ENCODE results near the gene NUP98. TPM values are rescaled to one million over a fixed set of nuclear protein-coding genes. Genes with fewer than 3 reads are reported as not detected.

Gene NUP98
- total and polyA plus RNA-seq, 4 experiments from 2014 or later, result 31.9 to 112 (median 80.5) TPM

- Mint-ChIP-seq H3K36me3 (no peaks in the 10 kb centered on the region), H3K27ac (peak within 1 kb of the TSS in 3 of 7 donors; percentile 37 to 82 (median 41)), H3K9me3 (no peaks in the 10 kb centered on the region), H3K27me3 (peaks cover 11 to 17% of the 10 kb centered on the region in 2 donors), H3K4me3 (peak within 1 kb of the TSS; percentile 67 to 91 (median 80)), H3K4me1 (peaks cover 3 to 13% (median 9%) of the 10 kb centered on the region in 4 donors)
- intact Hi-C loops (cut with micrococcal nuclease), result no loop called here
- H3K4me3 ChIP-seq (ENCODE audit: low read length in 2 of 2), result peak within 1 kb of the TSS in 1 of 2 donors; percentile 51
- no peaks in the 10 kb centered on the region for H3K36me3 ChIP-seq (ENCODE audit: insufficient read depth, low read length)
- peaks cover 5% of the 10 kb centered on the region for H3K27me3 ChIP-seq (ENCODE audit: insufficient read depth, low read length)
- ChIA-PET POLR2A (ENCODE audit: partially characterized antibody) (no interaction called here), CTCF (ENCODE audit: partially characterized antibody) (no interaction called here)
- H3K27ac ChIP-seq (ENCODE audit: low read depth, low read length), result no peak within 1 kb of the TSS
- peaks cover 10% of the 10 kb centered on the region for H3K4me1 ChIP-seq (ENCODE audit: insufficient read depth, low read length)
- no peak for DNase-seq
- H3K9me3 ChIP-seq (ENCODE audit: control insufficient read depth in 1 of 2, low read length in 2 of 2), result no peaks in the 10 kb centered on the region
These were observed 155.7 kb downstream of the NUP98 start, which contains the start of gene ART5 for GRCh38 chr11:3641701-3642070. Gene ART5 (minus strand): TSS chr11:3641992. CDS start chr11:3641862, 130 bp downstream.

- Histone ChIP-seq H3K4me3 (ENCODE audit: low read length in 2 of 2) (no peak overlapping the region), H3K36me3 (ENCODE audit: insufficient read depth, low read length) (no peaks in the 10 kb centered on the region), H3K27ac (ENCODE audit: low read depth, low read length) (no peak overlapping the region), H3K27me3 (ENCODE audit: insufficient read depth, low read length) (peaks cover 5% of the 10 kb centered on the region), H3K4me1 (ENCODE audit: insufficient read depth, low read length) (peaks cover 10% of the 10 kb centered on the region), H3K9me3 (ENCODE audit: control insufficient read depth in 1 of 2, low read length in 2 of 2) (no peaks in the 10 kb centered on the region)
- Mint-ChIP-seq H3K4me3 (peak overlapping the region; percentile 45 to 83 (median 66)), H3K36me3 (no peaks in the 10 kb centered on the region), H3K9me3 (no peaks in the 10 kb centered on the region), H3K27ac (peak overlapping the region in 2 of 7 donors; percentile 41 to 72), H3K4me1 (peaks cover 3 to 13% (median 9%) of the 10 kb centered on the region in 4 donors), H3K27me3 (peaks cover 9 to 14% of the 10 kb centered on the region in 2 donors)
- intact Hi-C loops (cut with micrococcal nuclease), result no loop called here
- no peak for DNase-seq
- CTCF ChIA-PET (ENCODE audit: partially characterized antibody), result no interaction called here
- POLR2A ChIA-PET (ENCODE audit: partially characterized antibody), result no interaction called here
These were observed 156.2 kb downstream of the NUP98 start for GRCh38 chr11:3641191-3641590.

- no peak overlapping the region for H3K4me3 ChIP-seq (ENCODE audit: low read length in 2 of 2)
- H3K27me3 Mint-ChIP-seq, result peaks cover 3 to 11% of the 10 kb centered on the region in 2 donors
- intact Hi-C loops (cut with micrococcal nuclease), result no loop called here
- CTCF ChIA-PET (ENCODE audit: partially characterized antibody), result interaction anchor here (0.6 kb wide), 1 partner anchor 13 kb away, joined by 3 read pairs; no protein-coding TSS in a partner anchor
- no peaks in the 10 kb centered on the region for H3K36me3 ChIP-seq (ENCODE audit: insufficient read depth, low read length)
- H3K36me3 Mint-ChIP-seq, result no peaks in the 10 kb centered on the region
- DNase-seq, result no peak
- peaks cover 0 to 2% (median 0%) of the 10 kb centered on the region in 8 donors for H3K9me3 Mint-ChIP-seq
- no peak overlapping the region for H3K27ac ChIP-seq (ENCODE audit: low read depth, low read length)
- H3K4me1 ChIP-seq (ENCODE audit: insufficient read depth, low read length), result peaks cover 10% of the 10 kb centered on the region
- peak overlapping the region in 2 of 8 donors; percentile 7 to 27 for H3K4me3 Mint-ChIP-seq
- peaks cover 5% of the 10 kb centered on the region for H3K27me3 ChIP-seq (ENCODE audit: insufficient read depth, low read length)
- no peak overlapping the region for H3K27ac Mint-ChIP-seq
- peaks cover 3 to 13% (median 9%) of the 10 kb centered on the region in 4 donors for H3K4me1 Mint-ChIP-seq
- no peaks in the 10 kb centered on the region for H3K9me3 ChIP-seq (ENCODE audit: control insufficient read depth in 1 of 2, low read length in 2 of 2)
- POLR2A ChIA-PET (ENCODE audit: partially characterized antibody), result no interaction called here
These were observed 157.5 kb downstream of the NUP98 start for GRCh38 chr11:3639841-3640240.

- Mint-ChIP-seq H3K4me1 (peaks cover 3 to 13% (median 9%) of the 10 kb centered on the region in 4 donors), H3K9me3 (peaks cover 0 to 2% (median 0%) of the 10 kb centered on the region in 8 donors), H3K36me3 (no peaks in the 10 kb centered on the region), H3K27ac (no peak overlapping the region), H3K4me3 (no peak overlapping the region), H3K27me3 (peaks cover 0 to 3% of the 10 kb centered on the region in 2 donors)
- POLR2A ChIA-PET (ENCODE audit: partially characterized antibody), result no interaction called here
- Histone ChIP-seq H3K9me3 (ENCODE audit: control insufficient read depth in 1 of 2, low read length in 2 of 2) (no peaks in the 10 kb centered on the region), H3K27ac (ENCODE audit: low read depth, low read length) (no peak overlapping the region), H3K27me3 (ENCODE audit: insufficient read depth, low read length) (peaks cover 5% of the 10 kb centered on the region), H3K4me3 (ENCODE audit: low read length in 2 of 2) (no peak overlapping the region), H3K36me3 (ENCODE audit: insufficient read depth, low read length) (no peaks in the 10 kb centered on the region), H3K4me1 (ENCODE audit: insufficient read depth, low read length) (peaks cover 10% of the 10 kb centered on the region)
- intact Hi-C loops (cut with micrococcal nuclease), result no loop called here
- no peak for DNase-seq
- CTCF ChIA-PET (ENCODE audit: partially characterized antibody), result no interaction called here
These were observed 158.8 kb downstream of the NUP98 start for GRCh38 chr11:3638513-3638912.

GRCh38 chr11:3637201-3637600 lies 160.2 kb downstream of the NUP98 start:
- Mint-ChIP-seq H3K4me3 (no peak overlapping the region), H3K27ac (no peak overlapping the region), H3K36me3 (no peaks in the 10 kb centered on the region), H3K9me3 (peaks cover 0 to 2% (median 0%) of the 10 kb centered on the region in 8 donors), H3K27me3 (no peaks in the 10 kb centered on the region), H3K4me1 (peaks cover 0 to 7% (median 3%) of the 10 kb centered on the region in 4 donors)
- no peak overlapping the region for H3K27ac ChIP-seq (ENCODE audit: low read depth, low read length)
- H3K9me3 ChIP-seq (ENCODE audit: control insufficient read depth in 1 of 2, low read length in 2 of 2), result no peaks in the 10 kb centered on the region
- intact Hi-C loops (cut with micrococcal nuclease), result no loop called here
- ChIA-PET POLR2A (ENCODE audit: partially characterized antibody) (no interaction called here), CTCF (ENCODE audit: partially characterized antibody) (no interaction called here)
- H3K27me3 ChIP-seq (ENCODE audit: insufficient read depth, low read length), result no peaks in the 10 kb centered on the region
- no peak for DNase-seq
- H3K4me3 ChIP-seq (ENCODE audit: low read length in 2 of 2), result no peak overlapping the region
- no peaks in the 10 kb centered on the region for H3K4me1 ChIP-seq (ENCODE audit: insufficient read depth, low read length)
- no peaks in the 10 kb centered on the region for H3K36me3 ChIP-seq (ENCODE audit: insufficient read depth, low read length)

- Histone ChIP-seq H3K36me3 (ENCODE audit: insufficient read depth, low read length) (no peaks in the 10 kb centered on the region), H3K4me3 (ENCODE audit: low read length in 2 of 2) (no peak overlapping the region), H3K27ac (ENCODE audit: low read depth, low read length) (no peak overlapping the region), H3K4me1 (ENCODE audit: insufficient read depth, low read length) (no peaks in the 10 kb centered on the region), H3K27me3 (ENCODE audit: insufficient read depth, low read length) (no peaks in the 10 kb centered on the region), H3K9me3 (ENCODE audit: control insufficient read depth in 1 of 2, low read length in 2 of 2) (no peaks in the 10 kb centered on the region)
- DNase-seq, result no peak
- Mint-ChIP-seq H3K4me3 (no peak overlapping the region), H3K27me3 (no peaks in the 10 kb centered on the region), H3K36me3 (no peaks in the 10 kb centered on the region), H3K27ac (peak overlapping the region in 1 of 7 donors; percentile 41), H3K4me1 (no peaks in the 10 kb centered on the region), H3K9me3 (peaks cover 0 to 2% (median 0%) of the 10 kb centered on the region in 8 donors)
- intact Hi-C loops (cut with micrococcal nuclease), result no loop called here
- POLR2A ChIA-PET (ENCODE audit: partially characterized antibody), result no interaction called here
- CTCF ChIA-PET (ENCODE audit: partially characterized antibody), result no interaction called here
These were observed 161.5 kb downstream of the NUP98 start for GRCh38 chr11:3635641-3636375.

GRCh38 chr11:3632070-3632660 lies 165.2 kb downstream of the NUP98 start:
- Histone ChIP-seq H3K36me3 (ENCODE audit: insufficient read depth, low read length) (no peaks in the 10 kb centered on the region), H3K27me3 (ENCODE audit: insufficient read depth, low read length) (no peaks in the 10 kb centered on the region), H3K4me1 (ENCODE audit: insufficient read depth, low read length) (no peaks in the 10 kb centered on the region), H3K27ac (ENCODE audit: low read depth, low read length) (no peak overlapping the region), H3K9me3 (ENCODE audit: control insufficient read depth in 1 of 2, low read length in 2 of 2) (no peaks in the 10 kb centered on the region), H3K4me3 (ENCODE audit: low read length in 2 of 2) (no peak overlapping the region)
- Mint-ChIP-seq H3K4me1 (no peaks in the 10 kb centered on the region), H3K4me3 (no peak overlapping the region), H3K27ac (no peak overlapping the region), H3K36me3 (no peaks in the 10 kb centered on the region), H3K27me3 (no peaks in the 10 kb centered on the region), H3K9me3 (peaks cover 0 to 2% (median 0%) of the 10 kb centered on the region in 8 donors)
- ChIA-PET CTCF (ENCODE audit: partially characterized antibody) (no interaction called here), POLR2A (ENCODE audit: partially characterized antibody) (no interaction called here)
- intact Hi-C loops (cut with micrococcal nuclease), result no loop called here
- DNase-seq, result no peak
